ENCODE data around the gene QPRT.
"Not testable (repeated sequence)": the region's sequence is repeated elsewhere in the genome, so short reads cannot be mapped to it uniquely, and the experiment has no call there.

The QPRT gene

DNA sequence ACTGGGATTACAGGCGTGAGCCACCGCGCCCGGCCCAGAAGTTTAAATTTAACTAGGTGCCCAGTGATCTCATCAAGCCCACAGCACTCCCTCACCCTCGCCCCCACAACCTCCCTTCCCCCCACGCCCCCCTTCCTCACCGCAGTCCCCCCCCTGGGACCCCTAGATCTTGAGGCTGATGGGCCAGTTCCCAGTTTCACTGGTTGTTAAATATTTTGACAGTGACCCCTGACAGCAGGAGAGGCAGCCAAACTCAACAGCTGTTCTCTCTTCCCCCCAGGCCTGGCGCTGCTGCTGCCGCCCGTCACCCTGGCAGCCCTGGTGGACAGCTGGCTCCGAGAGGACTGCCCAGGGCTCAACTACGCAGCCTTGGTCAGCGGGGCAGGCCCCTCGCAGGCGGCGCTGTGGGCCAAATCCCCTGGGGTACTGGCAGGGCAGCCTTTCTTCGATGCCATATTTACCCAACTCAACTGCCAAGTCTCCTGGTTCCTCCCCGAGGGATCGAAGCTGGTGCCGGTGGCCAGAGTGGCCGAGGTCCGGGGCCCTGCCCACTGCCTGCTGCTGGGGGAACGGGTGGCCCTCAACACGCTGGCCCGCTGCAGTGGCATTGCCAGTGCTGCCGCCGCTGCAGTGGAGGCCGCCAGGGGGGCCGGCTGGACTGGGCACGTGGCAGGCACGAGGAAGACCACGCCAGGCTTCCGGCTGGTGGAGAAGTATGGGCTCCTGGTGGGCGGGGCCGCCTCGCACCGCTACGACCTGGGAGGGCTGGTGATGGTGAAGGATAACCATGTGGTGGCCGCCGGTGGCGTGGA is 15.6 kb downstream of the QPRT start:
- DNase-seq, result no peak

DNA sequence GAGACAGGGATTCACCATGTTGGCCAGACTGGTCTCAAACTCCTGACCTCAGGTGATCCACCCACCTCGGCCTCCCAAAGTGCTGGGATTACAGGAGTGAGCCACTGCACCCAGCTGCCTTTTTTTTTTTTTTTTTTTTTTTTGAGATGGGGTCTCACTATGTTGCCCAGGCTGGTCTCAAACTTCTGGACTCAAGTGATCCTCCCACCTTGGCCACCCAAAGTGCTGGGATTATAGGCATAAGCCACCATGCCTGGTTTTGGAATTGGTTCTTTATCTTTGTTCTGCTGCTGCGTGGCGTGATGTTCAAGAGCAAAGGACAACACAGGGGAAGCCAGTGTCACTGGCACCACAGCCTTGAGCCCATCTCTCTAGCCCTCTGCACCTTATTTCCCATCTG is 16.7 kb downstream of the QPRT start:
- not testable (repeated sequence) for DNase-seq

DNA sequence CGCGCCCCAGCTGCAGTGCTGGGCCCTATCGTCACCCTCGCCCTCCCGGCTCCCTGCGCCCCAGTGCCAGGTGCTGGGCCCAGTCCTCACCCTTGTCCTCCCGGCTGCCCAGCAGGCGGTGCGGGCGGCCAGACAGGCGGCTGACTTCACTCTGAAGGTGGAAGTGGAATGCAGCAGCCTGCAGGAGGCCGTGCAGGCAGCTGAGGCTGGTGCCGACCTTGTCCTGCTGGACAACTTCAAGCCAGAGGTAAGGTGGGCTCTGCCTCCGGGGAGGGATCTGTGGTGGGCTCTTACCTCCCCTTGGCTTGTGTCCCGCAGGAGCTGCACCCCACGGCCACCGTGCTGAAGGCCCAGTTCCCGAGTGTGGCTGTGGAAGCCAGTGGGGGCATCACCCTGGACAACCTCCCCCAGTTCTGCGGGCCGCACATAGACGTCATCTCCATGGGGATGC is 17.9 kb downstream of the QPRT start:
- DNase-seq, result no peak

DNA sequence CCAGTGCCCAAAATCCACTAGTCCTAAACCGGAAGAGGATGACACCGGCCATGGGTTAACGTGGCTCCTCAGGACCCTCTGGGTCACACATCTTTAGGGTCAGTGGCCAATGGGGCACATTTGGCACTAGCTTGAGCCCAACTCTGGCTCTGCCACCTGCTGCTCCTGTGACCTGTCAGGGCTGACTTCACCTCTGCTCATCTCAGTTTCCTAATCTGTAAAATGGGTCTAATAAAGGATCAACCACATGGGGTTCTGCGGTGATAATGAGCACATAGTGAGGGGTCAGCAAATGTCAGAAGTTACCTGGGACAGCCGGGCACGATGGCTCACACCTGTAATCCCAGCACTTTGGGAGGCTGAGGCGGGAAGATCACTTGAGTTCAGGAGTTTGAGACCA is 18.4 kb downstream of the QPRT start:
- no peak for DNase-seq

DNA sequence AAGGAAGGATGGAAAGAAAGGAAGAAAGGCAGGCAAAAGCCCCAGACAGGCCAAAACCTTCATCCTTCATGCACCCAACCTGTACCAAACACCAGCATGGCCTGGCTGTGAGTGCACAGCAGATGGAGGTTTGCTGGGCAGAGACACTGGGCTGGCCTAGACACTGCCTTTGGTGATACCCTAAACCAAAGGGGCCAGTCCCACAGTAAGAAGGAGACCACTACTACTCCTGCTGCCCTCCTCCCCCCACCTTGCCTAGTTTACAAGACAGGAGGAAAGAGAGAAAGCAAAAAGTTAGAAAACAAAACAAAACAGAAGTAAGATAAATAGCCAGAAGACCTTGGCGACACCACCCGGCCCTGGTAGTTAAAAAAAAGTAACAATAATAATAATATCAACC is 19.1 kb downstream of the QPRT start:
- no peak for DNase-seq

DNA sequence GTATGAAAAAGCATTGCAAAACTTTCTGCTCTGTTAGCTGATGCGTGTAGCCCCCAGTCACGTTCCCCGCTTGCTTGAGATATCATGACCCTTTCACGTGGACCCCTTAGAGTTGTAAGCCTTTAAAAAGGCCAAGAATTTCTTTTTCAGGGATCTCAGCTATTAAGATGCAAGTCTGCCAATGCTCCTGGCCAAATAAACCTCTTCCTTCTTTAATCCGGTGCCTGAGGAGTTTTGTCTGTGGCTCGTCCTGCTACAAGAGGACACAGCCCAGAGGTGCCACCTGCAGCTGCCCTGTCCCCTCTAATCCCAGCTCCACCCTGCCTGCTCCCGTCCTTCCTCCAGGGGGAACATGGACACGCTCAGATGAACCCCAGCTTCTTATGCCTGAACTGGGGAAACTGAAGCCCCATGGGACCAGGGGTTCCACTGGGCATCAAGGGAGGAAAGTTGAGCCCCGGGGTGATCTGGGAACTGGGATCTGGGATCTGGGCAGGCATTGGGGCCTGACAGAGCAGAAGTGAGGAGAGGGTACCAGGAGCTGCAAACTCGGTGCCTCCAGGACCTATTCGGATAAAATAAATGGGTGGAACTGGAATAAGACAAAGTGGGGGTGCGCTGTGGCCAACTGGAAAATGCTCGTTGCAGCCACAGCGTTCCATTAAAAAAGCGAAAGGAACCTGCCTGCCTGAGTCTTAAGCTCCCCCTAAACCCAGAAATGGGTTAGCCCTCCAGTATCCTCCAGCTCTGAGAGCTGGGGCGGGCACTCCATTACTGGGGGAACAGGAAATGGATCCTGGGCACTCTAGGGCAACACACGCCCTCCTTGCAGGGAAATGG is 19.7 kb downstream of the QPRT start:
- DNase-seq, result no peak

DNA sequence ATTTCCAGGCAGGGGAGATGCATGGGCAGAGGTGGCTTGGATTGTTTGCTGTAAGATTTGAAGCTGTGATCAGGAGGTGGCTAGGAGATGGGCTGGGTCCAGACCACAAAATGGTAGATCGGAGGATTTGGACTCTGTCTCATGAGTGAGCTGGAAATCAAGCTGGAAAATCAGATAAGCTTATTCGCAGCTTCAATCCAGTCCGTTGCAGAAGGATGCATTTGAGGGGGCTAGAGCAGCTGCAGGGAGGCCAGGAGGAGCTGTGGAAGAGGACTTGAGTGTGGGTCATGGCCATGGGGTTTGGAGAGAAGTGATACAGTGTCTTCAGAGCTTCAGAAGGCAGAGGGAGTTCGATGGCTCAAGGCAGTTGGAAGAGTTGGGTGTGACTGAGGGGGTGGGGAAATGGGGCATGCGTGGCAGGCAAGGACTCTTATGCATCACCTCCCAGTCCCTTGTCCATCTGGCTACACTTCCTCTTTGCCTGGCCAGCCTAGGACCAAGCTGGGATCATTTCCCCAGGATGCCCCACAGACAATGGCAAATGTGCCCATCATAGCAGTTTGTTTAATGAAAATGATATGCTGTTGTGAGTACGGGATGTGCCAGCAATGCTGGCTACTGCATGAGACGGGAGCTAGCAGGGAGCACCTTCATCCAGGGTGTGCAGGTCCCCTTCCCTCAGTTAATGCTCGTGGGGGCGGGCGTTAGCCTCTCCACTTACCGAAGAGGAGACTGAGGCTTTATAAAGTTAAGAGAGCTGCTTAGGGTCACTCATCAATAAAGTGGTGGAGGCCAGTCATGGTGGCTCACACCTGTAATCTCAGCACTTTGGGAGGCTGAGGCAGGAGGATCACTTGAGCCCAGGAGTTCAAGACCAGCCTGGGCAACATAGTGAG is 20.6 kb downstream of the QPRT start:
- no peak for DNase-seq

DNA sequence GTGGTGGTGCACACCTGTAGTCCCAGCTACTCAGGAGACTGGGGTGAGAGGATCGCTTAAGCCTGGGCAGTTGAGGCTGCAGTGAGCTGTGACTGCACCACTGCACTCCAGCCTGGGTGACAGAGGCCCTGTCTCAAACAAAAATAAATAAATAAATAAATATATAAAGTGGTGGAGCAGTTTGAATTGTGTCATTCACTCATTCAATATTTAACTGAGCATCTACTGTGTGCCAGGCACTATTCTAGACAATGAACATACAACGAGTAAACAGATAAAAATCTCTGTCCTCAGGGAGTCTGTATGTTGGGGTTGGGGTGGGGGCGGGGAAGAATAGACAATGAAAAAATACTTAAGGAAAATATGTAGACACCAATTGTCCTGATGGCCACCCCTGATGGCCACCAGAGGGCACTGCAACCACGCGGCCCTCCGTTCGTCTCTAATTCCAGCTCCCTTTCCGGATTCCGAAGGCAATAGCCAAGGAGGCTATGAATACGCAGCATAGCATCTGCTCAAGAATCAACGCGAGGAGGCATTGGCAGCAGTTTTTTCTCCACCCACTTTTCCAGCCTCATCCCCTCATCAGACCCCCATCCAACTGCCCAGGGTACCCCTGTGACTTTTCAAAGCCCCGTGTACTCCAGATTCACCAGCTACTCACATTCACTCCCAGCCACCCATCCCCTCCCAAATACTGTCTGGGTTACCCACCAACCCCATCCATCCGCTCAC is 21.4 kb downstream of the QPRT start:
- DNase-seq, result peak; percentile 34

DNA sequence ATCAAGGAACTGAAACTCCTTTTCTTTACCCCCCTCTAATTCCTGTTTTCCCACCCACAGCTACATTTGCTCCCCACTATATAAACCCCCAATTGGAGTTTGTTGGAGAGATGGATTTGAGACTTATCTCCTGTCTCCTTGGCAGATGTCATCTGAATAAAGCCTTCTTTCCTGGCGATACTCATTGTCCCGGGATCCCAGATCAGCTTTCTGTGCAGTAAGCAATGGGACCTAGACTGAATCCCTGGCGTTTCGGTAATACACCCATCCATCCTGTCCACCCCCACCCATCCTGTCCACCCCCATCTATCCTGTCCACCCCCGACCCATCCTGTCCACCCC is 22.2 kb downstream of the QPRT start:
- DNase-seq, result no peak

DNA sequence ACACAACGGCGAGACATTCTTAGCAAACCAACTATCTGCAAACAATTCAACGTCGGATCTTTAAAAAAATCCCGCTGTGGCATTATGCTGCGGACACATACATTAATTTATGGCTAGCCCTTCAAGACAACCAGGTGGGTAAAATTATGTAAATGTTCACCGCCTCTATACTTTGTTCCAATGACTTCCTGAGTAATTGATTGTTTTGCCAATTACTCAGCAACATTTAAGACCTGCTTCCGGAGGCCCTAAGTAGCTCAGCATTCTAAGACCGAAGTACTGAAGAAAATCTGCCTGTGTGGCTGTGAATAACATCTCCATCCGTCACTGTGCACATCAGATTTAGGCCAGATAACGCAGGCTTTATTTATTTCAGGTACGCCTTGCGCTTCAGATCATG is 23.3 kb downstream of the QPRT start:
- DNase-seq, result no peak

DNA sequence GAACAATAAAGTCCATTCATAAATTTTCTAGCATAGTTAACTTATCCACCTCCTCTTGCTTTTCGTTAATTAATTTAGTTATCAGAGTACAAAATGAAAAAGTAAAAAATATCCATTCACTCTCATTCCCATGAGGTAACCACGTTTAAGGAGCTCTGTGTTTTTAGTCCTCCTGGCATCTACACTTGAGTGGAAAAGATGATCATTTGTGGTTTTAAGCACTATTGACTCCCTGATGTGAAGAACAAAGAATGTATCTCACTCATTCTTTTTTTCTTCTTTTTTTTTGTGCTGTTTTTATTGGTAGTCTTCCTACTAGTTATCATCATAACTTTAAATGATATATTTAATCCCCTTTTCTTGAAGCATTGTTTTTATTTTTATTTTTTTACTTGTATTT is 26.1 kb downstream of the QPRT start:
- DNase-seq, result no peak

DNA sequence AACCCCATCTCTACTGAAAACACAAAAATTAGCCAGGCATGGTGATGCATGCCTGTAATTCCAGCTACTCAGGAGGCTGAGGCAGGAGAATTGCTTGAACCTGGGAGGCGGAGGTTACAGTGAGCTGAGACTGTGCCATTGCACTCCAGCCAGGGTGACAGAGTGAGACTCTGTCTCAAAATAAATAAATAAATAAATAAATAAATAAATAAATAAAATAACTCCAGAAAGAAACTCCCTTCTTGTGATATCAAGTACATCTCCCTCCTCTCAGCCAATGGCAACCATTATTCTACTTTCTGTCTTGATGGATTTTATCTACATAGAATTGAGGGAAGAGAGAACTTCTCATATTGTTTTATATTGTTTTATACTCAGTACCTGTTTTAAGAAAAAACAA is 28.2 kb downstream of the QPRT start:
- not testable (repeated sequence) for DNase-seq

DNA sequence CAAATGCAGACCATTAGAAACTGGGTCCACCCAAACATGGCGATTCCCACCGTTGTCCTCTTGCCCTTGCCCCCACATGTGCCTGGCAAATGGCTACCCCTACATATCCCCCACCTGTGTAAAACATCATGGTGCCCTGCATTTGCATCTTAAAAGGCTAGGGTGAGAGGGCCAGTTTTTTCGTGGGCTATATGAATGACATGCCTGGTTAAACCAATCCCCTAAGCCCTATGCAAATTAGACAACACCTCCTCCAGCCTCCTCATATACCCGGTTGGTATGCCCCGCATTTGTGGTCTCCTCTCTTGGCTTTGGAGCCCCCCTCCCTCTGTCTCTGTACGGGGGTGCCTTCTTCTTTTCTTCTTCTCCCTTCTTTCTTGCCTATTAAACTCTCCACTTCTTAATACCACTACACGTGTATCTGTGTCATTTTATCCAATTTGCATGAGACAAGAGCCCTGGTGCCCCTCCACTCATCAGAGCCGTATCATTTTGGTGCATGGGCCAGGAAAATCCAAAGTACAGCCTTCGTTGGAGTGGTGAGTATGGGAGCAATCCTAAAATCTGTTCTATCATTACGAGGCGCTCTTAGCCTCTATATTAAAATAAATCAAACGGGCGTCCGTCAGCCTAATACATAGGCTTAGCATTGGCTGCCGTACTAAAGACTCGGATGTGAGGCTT is 30.1 kb downstream of the QPRT start:
- no peak for DNase-seq

DNA sequence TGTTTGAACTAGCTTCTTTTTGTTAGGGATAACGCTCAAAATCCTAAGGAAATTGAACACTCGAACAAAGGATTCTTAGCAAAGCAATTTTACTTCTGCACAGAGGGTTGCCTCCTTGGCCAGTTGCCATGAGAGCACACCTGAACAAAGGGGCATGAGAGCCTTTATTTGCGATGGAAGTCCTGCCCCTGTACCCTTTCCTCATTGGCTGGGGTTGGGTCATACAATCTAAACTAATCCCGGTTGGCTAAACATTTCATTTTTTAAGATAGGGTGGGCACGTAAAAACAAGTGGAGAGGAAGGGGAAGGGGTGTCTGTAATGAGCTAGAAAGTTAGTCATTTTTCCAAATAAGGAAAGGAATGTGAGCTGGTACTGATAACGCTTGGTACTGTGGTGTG is 30.7 kb downstream of the QPRT start:
- not testable (repeated sequence) for DNase-seq

DNA sequence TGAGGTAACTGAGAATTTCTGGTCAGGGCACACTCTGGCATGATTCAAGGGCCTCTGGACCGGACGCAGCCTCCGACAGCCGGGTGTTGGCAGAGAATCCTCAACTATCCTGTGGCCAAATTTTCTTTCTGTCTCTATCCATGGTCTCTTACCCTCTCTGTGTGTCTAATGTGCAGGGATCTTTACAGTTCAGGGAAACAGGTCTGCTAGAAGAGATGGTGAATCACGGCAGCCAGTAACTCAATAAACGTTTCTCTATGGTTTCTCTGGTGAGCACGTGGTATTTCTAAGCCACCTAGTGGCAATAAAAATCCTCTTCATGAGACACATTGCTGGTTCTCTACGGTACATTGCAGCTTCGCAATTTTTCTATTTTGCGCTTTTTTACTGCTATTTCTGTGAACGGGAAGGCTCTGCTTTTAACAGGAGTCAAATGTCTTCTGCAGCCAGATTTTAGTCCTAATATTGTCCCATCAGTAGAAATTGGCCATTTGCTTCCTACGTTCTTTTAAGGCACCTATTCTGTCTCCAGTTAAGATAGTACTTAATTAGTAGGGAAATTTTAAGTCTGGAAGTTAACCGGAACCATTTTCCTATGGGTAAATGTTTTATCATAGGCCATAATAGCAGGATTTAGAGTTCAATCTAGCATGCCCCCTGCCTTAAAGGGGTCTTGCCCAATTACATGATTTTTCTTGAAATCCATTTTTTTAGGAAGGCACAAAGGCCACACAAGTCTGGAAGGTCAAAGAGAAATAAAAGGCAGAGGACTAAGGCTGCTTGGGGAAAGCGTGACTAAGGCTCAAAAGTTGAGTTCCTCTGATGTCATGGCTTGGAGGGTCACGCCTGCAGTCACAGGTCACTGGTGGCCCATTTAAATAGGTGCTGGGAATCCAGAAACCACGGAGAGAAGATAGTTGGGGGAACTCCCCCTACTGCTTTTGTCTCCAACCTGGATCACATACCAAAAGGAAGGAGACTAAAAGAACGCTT is 31.5 kb downstream of the QPRT start:
- no peak for DNase-seq

DNA sequence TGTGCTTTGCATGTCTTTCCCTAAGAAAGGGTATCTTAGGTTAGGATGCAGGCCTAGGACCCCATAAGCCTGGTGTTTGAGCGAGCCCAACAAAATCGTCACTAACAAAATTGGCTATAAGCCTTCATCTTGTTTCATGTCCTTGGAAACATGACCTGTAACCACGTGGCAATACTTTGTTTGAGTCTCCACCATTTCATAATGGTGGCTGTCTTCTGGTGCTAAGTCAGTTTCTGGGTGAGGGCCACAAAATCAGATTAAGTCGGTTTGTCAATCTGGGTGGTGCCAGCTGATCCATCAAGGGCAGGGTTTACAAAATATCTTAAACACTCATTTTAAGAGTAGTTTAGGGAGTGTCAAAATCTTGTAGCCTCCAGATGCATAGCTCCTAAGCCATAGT is 33.8 kb downstream of the QPRT start:
- DNase-seq, result no peak

DNA sequence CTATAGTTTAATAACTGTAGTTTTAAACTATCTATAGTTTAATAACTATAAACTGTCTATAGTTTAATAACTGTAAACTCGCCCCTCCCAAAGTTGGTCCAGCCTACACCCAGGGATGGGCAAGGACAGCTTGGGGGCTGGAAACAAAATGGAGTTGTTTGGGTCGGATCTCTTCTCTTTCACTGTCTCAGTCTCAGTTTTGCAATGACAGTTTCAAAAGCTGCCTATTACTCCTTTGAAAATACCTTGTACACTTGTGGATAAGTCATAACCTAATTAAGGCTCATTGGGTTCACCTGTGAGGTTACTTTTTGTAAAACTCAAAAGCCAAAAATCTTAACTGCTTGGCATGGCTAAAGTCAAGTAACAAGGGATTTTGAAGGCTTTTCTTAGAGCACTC is 35.4 kb downstream of the QPRT start:
- DNase-seq, result no peak

DNA sequence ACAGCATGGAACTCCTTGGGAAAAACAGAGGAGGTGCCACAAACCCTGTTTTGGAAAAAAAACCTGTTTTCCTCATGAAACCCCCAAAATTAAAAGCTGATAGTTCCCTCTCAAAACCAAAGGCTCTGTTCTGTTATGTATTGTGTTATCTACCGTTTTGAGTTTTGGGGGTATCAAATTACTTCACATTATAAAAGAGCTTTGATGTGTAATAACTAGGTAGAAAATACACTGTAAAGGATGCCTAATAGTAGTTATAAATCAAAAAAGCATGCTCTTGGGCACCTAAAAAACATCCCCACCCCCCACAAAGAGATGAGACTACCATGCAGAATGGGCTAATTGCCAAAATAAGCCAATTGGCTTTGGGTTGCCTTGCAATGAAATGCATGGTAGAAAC is 36.0 kb downstream of the QPRT start:
- DNase-seq, result no peak

DNA sequence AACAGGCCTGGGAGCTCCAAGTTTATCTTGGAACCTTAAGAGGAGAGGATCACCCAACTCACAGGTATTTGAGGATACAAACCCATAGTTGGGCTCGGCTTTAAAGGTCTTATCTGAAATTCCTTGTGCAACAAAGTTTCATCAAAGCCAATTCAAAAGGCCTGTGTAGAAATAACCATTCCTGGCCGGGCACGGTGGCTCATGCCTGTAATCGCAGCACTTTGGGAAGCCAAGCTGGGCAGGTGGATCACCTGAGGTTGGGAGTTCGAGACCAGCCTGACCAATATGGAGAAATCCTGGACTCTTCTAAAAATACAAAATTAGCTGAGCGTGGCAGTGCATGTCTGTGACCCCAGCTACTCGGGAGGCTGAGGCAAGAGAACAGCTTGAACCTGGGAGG is 38.1 kb downstream of the QPRT start:
- DNase-seq, result no peak

DNA sequence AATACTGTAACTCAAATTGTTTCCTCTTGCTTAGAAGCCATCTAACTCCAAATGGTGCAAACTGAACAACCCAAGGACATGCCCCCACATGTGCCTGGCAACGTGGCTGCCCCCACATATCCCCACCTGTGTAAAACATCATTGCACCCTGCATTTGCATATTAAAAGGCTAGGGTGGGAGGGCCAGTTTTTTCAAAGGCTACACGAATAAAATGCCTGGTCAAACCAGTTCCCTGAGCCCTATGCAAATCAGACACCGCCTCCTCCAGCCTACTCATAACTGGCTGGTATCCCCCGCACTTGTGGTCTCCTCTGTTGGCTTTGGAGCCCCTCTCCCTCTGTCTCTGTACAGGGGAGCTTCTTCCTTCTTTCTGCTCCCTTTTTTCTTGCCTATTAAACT is 40.1 kb downstream of the QPRT start:
- DNase-seq, result no peak

DNA sequence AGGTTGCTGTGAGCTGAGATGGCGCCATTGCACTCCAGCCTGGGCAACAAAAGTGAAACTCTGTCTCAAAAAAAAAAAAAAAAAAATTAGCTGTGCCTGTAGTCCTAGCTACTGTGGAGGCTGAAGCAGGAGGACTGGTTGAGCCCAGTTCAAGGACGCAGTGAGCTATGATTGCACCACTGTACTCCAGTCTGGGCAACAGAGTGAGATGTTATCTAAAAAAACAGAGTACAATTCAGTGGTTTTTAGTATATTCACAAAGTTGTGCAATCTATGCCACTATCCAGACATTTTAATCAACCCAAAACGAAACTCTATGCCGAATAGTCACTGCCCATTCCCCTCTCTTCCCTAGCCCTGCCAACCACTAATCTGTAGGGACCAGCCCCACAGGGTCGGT is 41.7 kb downstream of the QPRT start:
- DNase-seq, result no peak
